Left lung (tissue), 14 donors: ENCODE results near the gene ASAH2B. TPM values are rescaled to one million over a fixed set of nuclear protein-coding genes. Genes with fewer than 3 reads are reported as not detected.
A peak's percentile ranks its signal among the peaks of the same experiment; 100 is the strongest.
"Not testable (repeated sequence)": the region's sequence is repeated elsewhere in the genome, so short reads cannot be mapped to it uniquely, and the experiment has no call there.

Experiments
- ATAC-seq: fragments of 200-7000 bp; cut with Tn5 transposase; one replicate; pipeline ENCODE4 v1.9.1; 2020; ENCODE audit warnings: moderate library complexity
- DNase-seq, 4 donors: peaks; one replicate each; pipeline ENCODE4 v3.0.0-alpha.2; 2013 to 2020
- H3K27ac ChIP-seq, 2 donors: fragments of 200-600 bp; sonication (generic) in 1 of 2; one replicate each; pipeline versions ENCODE4 v1.5.0 to v1.8.0; 2020 to 2021
- H3K27me3 ChIP-seq, 2 donors: fragments of 200-600 bp; sonication (generic) in 1 of 2; one replicate each; pipeline versions ENCODE4 v1.5.0 to v1.8.0; 2020 to 2021
- H3K36me3 ChIP-seq, 2 donors: fragments of 200-600 bp; sonication (generic) in 1 of 2; one replicate each; pipeline versions ENCODE4 v1.5.0 to v1.8.0; 2020 to 2021
- H3K4me1 ChIP-seq, 2 donors: fragments of 200-600 bp; one replicate each; pipeline ENCODE4 v1.8.0; 2021
- H3K4me3 ChIP-seq, 2 donors: fragments of 200-600 bp; sonication (generic) in 1 of 2; one replicate each; pipeline versions ENCODE4 v1.5.0 to v1.8.0; 2020 to 2021; ENCODE audit warnings: mild to moderate bottlenecking in 1 of 2
- H3K9me3 ChIP-seq, 2 donors: fragments of 200-600 bp; sonication (generic) in 1 of 2; one replicate each; pipeline versions ENCODE4 v1.5.0 to v1.8.0; 2020 to 2021
- CTCF ChIP-seq, 2 donors: fragments of 200-600 bp; sonication (generic) in 1 of 2; IDR thresholded peaks; one replicate each; pipeline versions ENCODE4 v1.5.0 to v1.8.0; 2021; ENCODE audit warnings: antibody characterized with exemption in 2 of 2
- intact Hi-C, 2 donors: fragments of 100-400 bp; cut with DNase I; formaldehyde crosslinking; loops; one replicate each; pipeline versions ENCODE4 v1.11.2 to v1.14.2; 2022
- long read RNA-seq, 12 donors: library from polyadenylated mRNA in 2 of 12; unstranded in 2 of 12; transcript quantifications; one replicate each; pipeline ENCODE4 v2.0.0 and lab custom pipeline, GENCODE V29; 2019 to 2026
- polyA plus RNA-seq, 6 donors: library from polyadenylated mRNA; unstranded; fragments of 120-200 nt; gene quantifications; one replicate each; pipeline ENCODE4 v1.2.1, GENCODE V29; 2013; ENCODE audit not compliant: insufficient read length in 6 of 6
- total RNA-seq, 2 donors: library from RNA; stranded (reverse); fragmentation: NEBNext Ultra II Directional; extraction: Animal tissue kit (Norgen Biotek cat#: 25700); gene quantifications; one replicate each; pipeline ENCODE4 v1.2.1, GENCODE V29; 2021
- donor health status: DM: no; HTN: yes; CAD: no.
- donor health status: DM: no; HTN: no; CAD: no.

Gene ASAH2B
- total RNA-seq: 1 to 10 TPM; 4.0 to 6.5 TPM
- 10 to 100 TPM in 5 of 6 donors, 1 to 10 TPM in 1; 7.2 to 12.7 (median 10.4) TPM for polyA plus RNA-seq
- long read RNA-seq, donor 1, full-length matches to known transcripts: 1 of 1 reads
- long read RNA-seq, donor 1, partial matches to known transcripts: 0 of 1 reads
- long read RNA-seq, donor 1, other reads (novel, unspliced or antisense): 0 of 1 reads
- long read RNA-seq, donor 2: 0 reads
- long read RNA-seq, donor 3, full-length matches to known transcripts: 2 of 2 reads
- long read RNA-seq, donor 3, partial matches to known transcripts: 0 of 2 reads
- long read RNA-seq, donor 3, other reads (novel, unspliced or antisense): 0 of 2 reads
- long read RNA-seq, donor 4: 0 reads
- long read RNA-seq, donor 5, full-length matches to known transcripts: 3 of 3 reads
- long read RNA-seq, donor 5, partial matches to known transcripts: 0 of 3 reads
- long read RNA-seq, donor 5, other reads (novel, unspliced or antisense): 0 of 3 reads
- long read RNA-seq, donor 6: 0 reads
- long read RNA-seq, donor 7, full-length matches to known transcripts: 2 of 2 reads
- long read RNA-seq, donor 7, partial matches to known transcripts: 0 of 2 reads
- long read RNA-seq, donor 7, other reads (novel, unspliced or antisense): 0 of 2 reads
- long read RNA-seq, donor 8, full-length matches to known transcripts: 2 of 2 reads
- long read RNA-seq, donor 8, partial matches to known transcripts: 0 of 2 reads
- long read RNA-seq, donor 8, other reads (novel, unspliced or antisense): 0 of 2 reads
- long read RNA-seq, donor 9: 0 reads
- long read RNA-seq, donor 10, full-length matches to known transcripts: 1 of 1 reads
- long read RNA-seq, donor 10, partial matches to known transcripts: 0 of 1 reads
- long read RNA-seq, donor 10, other reads (novel, unspliced or antisense): 0 of 1 reads
- long read RNA-seq, donor 11, full-length matches to known transcripts: 3 of 3 reads
- long read RNA-seq, donor 11, partial matches to known transcripts: 0 of 3 reads
- long read RNA-seq, donor 11, other reads (novel, unspliced or antisense): 0 of 3 reads
- long read RNA-seq, donor 12, partial matches to known transcripts: 0 of 2 reads
- long read RNA-seq, donor 12, other reads (novel, unspliced or antisense): 0 of 2 reads

- ATAC-seq: peak; percentile 91
- H3K4me3 ChIP-seq: peak within 1 kb of the TSS; percentile 53 to 54
- TF ChIP-seq CTCF (IDR thresholded peaks at IDR 0.05): no peak
Measured at GRCh38 chr10:50739618-50740292, at the start of gene ASAH2B. TSS of gene ASAH2B (plus strand) at chr10:50739936. CDS start at chr10:50745131, 5,195 bp downstream.

GRCh38 chr10:50697819-50698218 lies 41.9 kb upstream of the ASAH2B start:
- H3K27ac ChIP-seq, ATAC-seq, intact Hi-C loops, H3K9me3 ChIP-seq, H3K4me3 ChIP-seq, H3K36me3 ChIP-seq, H3K4me1 ChIP-seq, DNase-seq, H3K27me3 ChIP-seq: not testable (repeated sequence)

More at GRCh38 chr10:50739618-50740292, at the start of gene ASAH2B:
- DNase-seq: peak; percentile 76 to 91 (median 80)
- Histone ChIP-seq H3K9me3 (no peaks in the 10 kb centered on the region), H3K36me3 (no peaks in the 10 kb centered on the region), H3K4me1 (no peaks in the 10 kb centered on the region), H3K27ac (peak within 1 kb of the TSS; percentile 81 to 83), H3K27me3 (peaks cover 0 to 27% of the 10 kb centered on the region in 2 donors)
- intact Hi-C loops: no loop called here

GRCh38 chr10:50701947-50702346 lies 37.8 kb upstream of the ASAH2B start:
- H3K4me3 ChIP-seq, H3K27ac ChIP-seq, H3K4me1 ChIP-seq, intact Hi-C loops, H3K27me3 ChIP-seq, ATAC-seq, DNase-seq, H3K9me3 ChIP-seq, H3K36me3 ChIP-seq: not testable (repeated sequence)

- H3K9me3 ChIP-seq, ATAC-seq, H3K27ac ChIP-seq, DNase-seq, H3K4me1 ChIP-seq, intact Hi-C loops, H3K36me3 ChIP-seq, H3K4me3 ChIP-seq, H3K27me3 ChIP-seq: not testable (repeated sequence)
Measured at GRCh38 chr10:50702997-50703396, 36.7 kb upstream of the ASAH2B start.

GRCh38 chr10:50704436-50705079 lies 35.2 kb upstream of the ASAH2B start:
- ATAC-seq, DNase-seq, H3K9me3 ChIP-seq, H3K36me3 ChIP-seq, intact Hi-C loops, H3K27me3 ChIP-seq, H3K4me3 ChIP-seq, H3K4me1 ChIP-seq, H3K27ac ChIP-seq: not testable (repeated sequence)

GRCh38 chr10:50706006-50706405 lies 33.7 kb upstream of the ASAH2B start:
- DNase-seq, H3K4me3 ChIP-seq, intact Hi-C loops, H3K9me3 ChIP-seq, H3K4me1 ChIP-seq, H3K27me3 ChIP-seq, H3K36me3 ChIP-seq, ATAC-seq, H3K27ac ChIP-seq: not testable (repeated sequence)

GRCh38 chr10:50710241-50710640 lies 29.5 kb upstream of the ASAH2B start:
- not testable (repeated sequence) for H3K36me3 ChIP-seq

GRCh38 chr10:50723812-50724211 lies 15.9 kb upstream of the ASAH2B start:
- H3K27ac ChIP-seq, ATAC-seq, H3K9me3 ChIP-seq, H3K4me3 ChIP-seq, intact Hi-C loops, H3K27me3 ChIP-seq, H3K36me3 ChIP-seq, H3K4me1 ChIP-seq: not testable (repeated sequence)
- DNase-seq: peak in 1 of 4 donors; percentile 5

More at GRCh38 chr10:50710241-50710640, 29.5 kb upstream of the ASAH2B start:
- H3K27me3 ChIP-seq, intact Hi-C loops, H3K9me3 ChIP-seq, DNase-seq, H3K27ac ChIP-seq, H3K4me3 ChIP-seq, H3K4me1 ChIP-seq, ATAC-seq: not testable (repeated sequence)

GRCh38 chr10:50728112-50728511 lies 11.6 kb upstream of the ASAH2B start:
- peaks cover 7 to 16% of the 10 kb centered on the region in 2 donors for H3K27me3 ChIP-seq
- H3K36me3 ChIP-seq, H3K4me1 ChIP-seq, H3K27ac ChIP-seq, intact Hi-C loops, H3K4me3 ChIP-seq, H3K9me3 ChIP-seq, ATAC-seq, DNase-seq: not testable (repeated sequence)

- peak overlapping the region; percentile 53 to 54 for H3K4me3 ChIP-seq
- peak overlapping the region; percentile 81 to 83 for H3K27ac ChIP-seq
- H3K4me1 ChIP-seq, H3K9me3 ChIP-seq, intact Hi-C loops, ATAC-seq, H3K36me3 ChIP-seq: not testable (repeated sequence)
- DNase-seq: peak in 1 of 4 donors; percentile 41
- H3K27me3 ChIP-seq: peaks cover 0 to 27% of the 10 kb centered on the region in 2 donors
Measured at GRCh38 chr10:50738987-50739617, 634 bp upstream of the ASAH2B start.
